T-helper 1 cell (primary cell): Measurements from ENCODE around the gene SERPINE3.

Experiments used
- DNase-seq, 5 donors: peaks; one replicate each; pipeline ENCODE4 v3.0.0-alpha.2; 2012 to 2020
- total RNA-seq, 4 donors: gene quantifications; one replicate each; lab custom pipeline; 2026; lab: John Stamatoyannopoulos, UW

SERPINE3 gene
- 0 reads per million in 4 donors for total RNA-seq

- no peak for DNase-seq
Measured at GRCh38 chr13:51339354-51339753, at the start of gene SERPINE3. TSS of gene SERPINE3 (plus strand) at chr13:51339691. CDS start at chr13:51341092, 1,401 bp downstream.

- DNase-seq: no peak
Measured at GRCh38 chr13:51291341-51291740, 48.1 kb upstream of the SERPINE3 start.

GRCh38 chr13:51292000-51292565 lies 47.4 kb upstream of the SERPINE3 start:
- no peak for DNase-seq

- DNase-seq: no peak
Measured at GRCh38 chr13:51297556-51297955, 41.9 kb upstream of the SERPINE3 start.

GRCh38 chr13:51298812-51299211 lies 40.7 kb upstream of the SERPINE3 start:
- no peak for DNase-seq

GRCh38 chr13:51303063-51303552 lies 36.4 kb upstream of the SERPINE3 start:
- DNase-seq: no peak

- DNase-seq: no peak
Measured at GRCh38 chr13:51303882-51304281, 35.6 kb upstream of the SERPINE3 start.

GRCh38 chr13:51305271-51305967 lies 34.1 kb upstream of the SERPINE3 start:
- no peak for DNase-seq

GRCh38 chr13:51308781-51309180 lies 30.7 kb upstream of the SERPINE3 start:
- DNase-seq: no peak

- DNase-seq: no peak
Measured at GRCh38 chr13:51311231-51311630, 28.3 kb upstream of the SERPINE3 start.

- DNase-seq: no peak
Measured at GRCh38 chr13:51311957-51312520, 27.5 kb upstream of the SERPINE3 start.

GRCh38 chr13:51313619-51314018 lies 25.9 kb upstream of the SERPINE3 start:
- DNase-seq: no peak

- no peak for DNase-seq
Measured at GRCh38 chr13:51317262-51317661, 22.2 kb upstream of the SERPINE3 start.

- no peak for DNase-seq
Measured at GRCh38 chr13:51318015-51318414, 21.5 kb upstream of the SERPINE3 start.

GRCh38 chr13:51318876-51319275 lies 20.6 kb upstream of the SERPINE3 start:
- no peak for DNase-seq

- no peak for DNase-seq
Measured at GRCh38 chr13:51321836-51322235, 17.7 kb upstream of the SERPINE3 start.

- no peak for DNase-seq
Measured at GRCh38 chr13:51322826-51323225, 16.7 kb upstream of the SERPINE3 start.

GRCh38 chr13:51323824-51324511 lies 15.5 kb upstream of the SERPINE3 start:
- no peak for DNase-seq

GRCh38 chr13:51324714-51325420 lies 14.6 kb upstream of the SERPINE3 start:
- no peak for DNase-seq

- no peak for DNase-seq
Measured at GRCh38 chr13:51325837-51326236, 13.7 kb upstream of the SERPINE3 start.

GRCh38 chr13:51326777-51327176 lies 12.7 kb upstream of the SERPINE3 start:
- DNase-seq: no peak

- DNase-seq: no peak
Measured at GRCh38 chr13:51327961-51328360, 11.5 kb upstream of the SERPINE3 start.

- no peak for DNase-seq
Measured at GRCh38 chr13:51328488-51328887, 11.0 kb upstream of the SERPINE3 start.
